ENCODE measurements around the gene NELL1. TPM values are rescaled to one million over a fixed set of nuclear protein-coding genes. Genes with fewer than 3 reads are reported as not detected.

The NELL1 gene
- total and polyA plus RNA-seq, 5 donors from 2014 or later: not detected

DNA sequence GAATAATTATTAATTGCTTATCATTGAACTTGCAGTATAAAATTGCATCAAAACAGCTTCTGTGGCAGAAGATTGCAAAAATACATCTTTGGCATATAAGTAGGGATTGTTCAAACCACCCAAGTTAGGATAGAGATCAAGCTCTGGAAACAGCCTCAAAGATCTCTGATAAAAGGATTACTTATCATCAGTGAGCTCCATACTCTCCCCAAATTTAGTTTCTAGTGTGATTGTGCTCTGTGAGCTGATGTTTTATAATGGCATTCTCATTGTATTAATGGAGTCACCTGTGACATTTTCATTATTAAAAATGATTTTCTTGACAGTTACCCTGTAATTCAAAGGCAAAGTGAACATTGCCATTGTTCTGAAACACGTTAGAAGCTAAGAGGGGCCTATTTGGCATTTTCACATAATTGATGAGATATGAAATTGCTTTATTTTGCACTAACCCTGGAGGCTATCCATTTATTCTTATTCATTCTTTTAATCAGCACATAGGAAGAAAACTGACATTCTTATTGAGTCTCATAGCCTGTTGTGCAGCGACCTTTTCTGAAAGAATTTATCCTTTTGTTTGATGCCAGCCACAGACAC lies 897.2 kb downstream of the NELL1 start:
- Mint-ChIP-seq H3K27me3 (no peaks in the 10 kb centered on the region), H3K4me3 (no peak overlapping the region), H3K9me3 (peaks cover 0 to 24% (median 2%) of the 10 kb centered on the region in 7 donors), H3K36me3 (no peaks in the 10 kb centered on the region), H3K4me1 (no peaks in the 10 kb centered on the region), H3K27ac (no peak overlapping the region)
- no peak overlapping the region for H3K4me3 ChIP-seq (ENCODE audit: low read depth, low read length)
- no peaks in the 10 kb centered on the region for H3K4me1 ChIP-seq (ENCODE audit: control insufficient read depth, insufficient read depth, low read length, poor library complexity, severe bottlenecking)
- DNase-seq (no peak), ATAC-seq (ENCODE audit: low read depth in 2 of 2) (no peak)
- no peaks in the 10 kb centered on the region for H3K27me3 ChIP-seq (ENCODE audit: control insufficient read depth, insufficient read depth, low read length)
- no peaks in the 10 kb centered on the region for H3K9me3 ChIP-seq (ENCODE audit: control insufficient read depth in 2 of 2, low read length in 2 of 2)
- H3K27ac ChIP-seq (ENCODE audit: insufficient read depth, low read length, poor library complexity, severe bottlenecking): no peak overlapping the region
- H3K36me3 ChIP-seq (ENCODE audit: control insufficient read depth, insufficient read depth, low read length): no peaks in the 10 kb centered on the region

DNA sequence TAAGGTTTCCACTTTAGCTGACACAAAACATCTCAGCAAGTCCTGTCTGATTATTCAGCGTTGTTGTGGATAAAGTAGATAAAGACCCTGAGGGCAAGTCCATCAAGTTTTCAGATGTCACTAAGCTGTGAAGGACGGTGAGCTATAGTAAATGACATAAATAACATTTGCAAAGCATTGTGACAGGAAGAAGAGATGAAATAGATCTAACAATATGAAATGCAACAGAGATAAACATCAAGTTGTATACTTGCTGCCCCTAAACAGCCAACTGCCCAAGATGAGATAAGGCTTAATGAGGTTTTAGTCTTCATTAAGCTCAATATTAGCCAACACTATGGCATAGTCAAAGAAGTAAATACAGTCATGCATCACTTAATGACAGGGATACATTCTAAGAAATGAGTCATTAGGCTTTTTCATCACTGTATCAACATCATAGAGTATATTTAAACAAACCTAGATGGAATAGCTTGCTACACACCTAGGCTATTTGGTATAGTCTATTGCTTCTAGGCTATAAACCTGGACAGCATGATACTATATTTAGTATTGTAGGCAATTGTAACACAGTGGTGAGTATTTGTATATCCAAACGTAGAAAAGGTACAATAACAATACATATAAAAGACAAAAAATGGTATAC lies 898.4 kb downstream of the NELL1 start:
- ATAC-seq (ENCODE audit: low read depth in 2 of 2): no peak
- Mint-ChIP-seq H3K4me3 (no peak overlapping the region), H3K4me1 (no peaks in the 10 kb centered on the region), H3K9me3 (peaks cover 0 to 23% (median 2%) of the 10 kb centered on the region in 7 donors), H3K27me3 (no peaks in the 10 kb centered on the region), H3K36me3 (no peaks in the 10 kb centered on the region), H3K27ac (no peak overlapping the region)
- H3K4me3 ChIP-seq (ENCODE audit: low read depth, low read length): no peak overlapping the region
- DNase-seq: no peak
- no peak overlapping the region for H3K27ac ChIP-seq (ENCODE audit: insufficient read depth, low read length, poor library complexity, severe bottlenecking)
- H3K4me1 ChIP-seq (ENCODE audit: control insufficient read depth, insufficient read depth, low read length, poor library complexity, severe bottlenecking): no peaks in the 10 kb centered on the region
- H3K27me3 ChIP-seq (ENCODE audit: control insufficient read depth, insufficient read depth, low read length): no peaks in the 10 kb centered on the region
- no peaks in the 10 kb centered on the region for H3K9me3 ChIP-seq (ENCODE audit: control insufficient read depth in 2 of 2, low read length in 2 of 2)
- no peaks in the 10 kb centered on the region for H3K36me3 ChIP-seq (ENCODE audit: control insufficient read depth, insufficient read depth, low read length)

- H3K4me1 Mint-ChIP-seq: no peaks in the 10 kb centered on the region
- H3K4me1 ChIP-seq (ENCODE audit: control insufficient read depth, insufficient read depth, low read length, poor library complexity, severe bottlenecking): no peaks in the 10 kb centered on the region
- no peak for ATAC-seq (ENCODE audit: low read depth in 2 of 2)
- H3K27me3 ChIP-seq (ENCODE audit: control insufficient read depth, insufficient read depth, low read length): no peaks in the 10 kb centered on the region
- no peak for DNase-seq
- no peak overlapping the region for H3K4me3 ChIP-seq (ENCODE audit: low read depth, low read length)
- peaks cover 0 to 16% (median 2%) of the 10 kb centered on the region in 7 donors for H3K9me3 Mint-ChIP-seq
- H3K27ac ChIP-seq (ENCODE audit: insufficient read depth, low read length, poor library complexity, severe bottlenecking): no peak overlapping the region
- no peaks in the 10 kb centered on the region for H3K36me3 ChIP-seq (ENCODE audit: control insufficient read depth, insufficient read depth, low read length)
- H3K27me3 Mint-ChIP-seq: no peaks in the 10 kb centered on the region
- H3K36me3 Mint-ChIP-seq: no peaks in the 10 kb centered on the region
- H3K27ac Mint-ChIP-seq: no peak overlapping the region
- no peak overlapping the region for H3K4me3 Mint-ChIP-seq
- H3K9me3 ChIP-seq (ENCODE audit: control insufficient read depth in 2 of 2, low read length in 2 of 2): no peaks in the 10 kb centered on the region
Observed at GRCh38 chr11:21572210-21572609, 902.8 kb downstream of the NELL1 start.

GRCh38 chr11:21582791-21583190 lies 913.4 kb downstream of the NELL1 start:
- no peak overlapping the region for H3K27ac Mint-ChIP-seq
- no peaks in the 10 kb centered on the region for H3K4me1 ChIP-seq (ENCODE audit: control insufficient read depth, insufficient read depth, low read length, poor library complexity, severe bottlenecking)
- no peak for ATAC-seq (ENCODE audit: low read depth in 2 of 2)

DNA sequence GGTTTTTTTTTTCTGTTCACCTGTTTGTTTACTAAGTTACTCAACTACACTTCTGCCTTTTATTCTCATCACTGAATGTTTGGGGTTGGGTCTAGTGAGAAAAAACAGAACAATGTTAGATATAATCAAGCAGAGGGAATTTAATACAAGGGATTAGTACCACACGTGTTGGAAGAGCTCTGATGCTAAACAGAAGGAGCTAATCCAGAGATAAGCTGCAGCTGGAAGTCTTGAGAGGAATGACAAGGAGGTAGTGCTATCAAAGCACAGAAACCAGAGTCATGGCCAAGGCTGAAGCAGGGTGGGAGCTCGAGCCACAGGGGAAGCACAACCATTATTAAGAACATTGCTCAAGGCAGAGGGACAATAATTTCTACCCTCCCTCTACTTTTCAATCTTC lies 919.4 kb downstream of the NELL1 start:
- Histone ChIP-seq H3K9me3 (ENCODE audit: control insufficient read depth in 2 of 2, low read length in 2 of 2) (no peaks in the 10 kb centered on the region), H3K36me3 (ENCODE audit: control insufficient read depth, insufficient read depth, low read length) (no peaks in the 10 kb centered on the region), H3K27ac (ENCODE audit: insufficient read depth, low read length, poor library complexity, severe bottlenecking) (no peak overlapping the region), H3K27me3 (ENCODE audit: control insufficient read depth, insufficient read depth, low read length) (no peaks in the 10 kb centered on the region), H3K4me1 (ENCODE audit: control insufficient read depth, insufficient read depth, low read length, poor library complexity, severe bottlenecking) (no peaks in the 10 kb centered on the region), H3K4me3 (ENCODE audit: low read depth, low read length) (no peak overlapping the region)
- DNase-seq: no peak
- Mint-ChIP-seq H3K4me3 (no peak overlapping the region), H3K9me3 (peaks cover 0 to 24% (median 12%) of the 10 kb centered on the region in 7 donors), H3K27ac (no peak overlapping the region), H3K4me1 (no peaks in the 10 kb centered on the region), H3K36me3 (no peaks in the 10 kb centered on the region), H3K27me3 (no peaks in the 10 kb centered on the region)
- no peak for ATAC-seq (ENCODE audit: low read depth in 2 of 2)

More at GRCh38 chr11:21582791-21583190, 913.4 kb downstream of the NELL1 start:
- H3K4me3 ChIP-seq (ENCODE audit: low read depth, low read length): no peak overlapping the region
- Mint-ChIP-seq H3K4me1 (no peaks in the 10 kb centered on the region), H3K36me3 (no peaks in the 10 kb centered on the region), H3K4me3 (no peak overlapping the region), H3K9me3 (peaks cover 0 to 19% (median 5%) of the 10 kb centered on the region in 7 donors), H3K27me3 (no peaks in the 10 kb centered on the region)
- no peak overlapping the region for H3K27ac ChIP-seq (ENCODE audit: insufficient read depth, low read length, poor library complexity, severe bottlenecking)
- DNase-seq: no peak
- no peaks in the 10 kb centered on the region for H3K27me3 ChIP-seq (ENCODE audit: control insufficient read depth, insufficient read depth, low read length)
- H3K36me3 ChIP-seq (ENCODE audit: control insufficient read depth, insufficient read depth, low read length): no peaks in the 10 kb centered on the region
- H3K9me3 ChIP-seq (ENCODE audit: control insufficient read depth in 2 of 2, low read length in 2 of 2): no peaks in the 10 kb centered on the region

- Histone ChIP-seq H3K27ac (ENCODE audit: insufficient read depth, low read length, poor library complexity, severe bottlenecking) (no peak overlapping the region), H3K27me3 (ENCODE audit: control insufficient read depth, insufficient read depth, low read length) (no peaks in the 10 kb centered on the region), H3K4me1 (ENCODE audit: control insufficient read depth, insufficient read depth, low read length, poor library complexity, severe bottlenecking) (no peaks in the 10 kb centered on the region), H3K9me3 (ENCODE audit: control insufficient read depth in 2 of 2, low read length in 2 of 2) (no peaks in the 10 kb centered on the region), H3K4me3 (ENCODE audit: low read depth, low read length) (no peak overlapping the region), H3K36me3 (ENCODE audit: control insufficient read depth, insufficient read depth, low read length) (no peaks in the 10 kb centered on the region)
- no peaks in the 10 kb centered on the region for H3K27me3 Mint-ChIP-seq
- H3K27ac Mint-ChIP-seq: no peak overlapping the region
- no peaks in the 10 kb centered on the region for H3K4me1 Mint-ChIP-seq
- H3K4me3 Mint-ChIP-seq: no peak overlapping the region
- H3K9me3 Mint-ChIP-seq: peaks cover 0 to 12% (median 1%) of the 10 kb centered on the region in 7 donors
- ATAC-seq (ENCODE audit: low read depth in 2 of 2) (no peak), DNase-seq (no peak)
- no peaks in the 10 kb centered on the region for H3K36me3 Mint-ChIP-seq
Observed at GRCh38 chr11:21602699-21603098, 933.3 kb downstream of the NELL1 start.

GRCh38 chr11:21603886-21604285 lies 934.5 kb downstream of the NELL1 start:
- Histone ChIP-seq H3K9me3 (ENCODE audit: control insufficient read depth in 2 of 2, low read length in 2 of 2) (no peaks in the 10 kb centered on the region), H3K27ac (ENCODE audit: insufficient read depth, low read length, poor library complexity, severe bottlenecking) (no peak overlapping the region), H3K4me3 (ENCODE audit: low read depth, low read length) (no peak overlapping the region), H3K4me1 (ENCODE audit: control insufficient read depth, insufficient read depth, low read length, poor library complexity, severe bottlenecking) (no peaks in the 10 kb centered on the region), H3K27me3 (ENCODE audit: control insufficient read depth, insufficient read depth, low read length) (no peaks in the 10 kb centered on the region), H3K36me3 (ENCODE audit: control insufficient read depth, insufficient read depth, low read length) (no peaks in the 10 kb centered on the region)
- no peak for ATAC-seq (ENCODE audit: low read depth in 2 of 2)
- Mint-ChIP-seq H3K27me3 (no peaks in the 10 kb centered on the region), H3K4me3 (no peak overlapping the region), H3K36me3 (no peaks in the 10 kb centered on the region), H3K9me3 (peaks cover 0 to 9% (median 1%) of the 10 kb centered on the region in 7 donors), H3K27ac (no peak overlapping the region), H3K4me1 (no peaks in the 10 kb centered on the region)
- DNase-seq: no peak

- Histone ChIP-seq H3K27me3 (ENCODE audit: control insufficient read depth, insufficient read depth, low read length) (no peaks in the 10 kb centered on the region), H3K27ac (ENCODE audit: insufficient read depth, low read length, poor library complexity, severe bottlenecking) (no peak overlapping the region), H3K36me3 (ENCODE audit: control insufficient read depth, insufficient read depth, low read length) (no peaks in the 10 kb centered on the region), H3K4me1 (ENCODE audit: control insufficient read depth, insufficient read depth, low read length, poor library complexity, severe bottlenecking) (no peaks in the 10 kb centered on the region), H3K9me3 (ENCODE audit: control insufficient read depth in 2 of 2, low read length in 2 of 2) (no peaks in the 10 kb centered on the region), H3K4me3 (ENCODE audit: low read depth, low read length) (no peak overlapping the region)
- DNase-seq: no peak
- Mint-ChIP-seq H3K4me3 (no peak overlapping the region), H3K36me3 (no peaks in the 10 kb centered on the region), H3K27me3 (no peaks in the 10 kb centered on the region), H3K9me3 (peaks cover 0 to 9% (median 3%) of the 10 kb centered on the region in 7 donors), H3K27ac (no peak overlapping the region), H3K4me1 (no peaks in the 10 kb centered on the region)
- ATAC-seq (ENCODE audit: low read depth in 2 of 2): no peak
Observed at GRCh38 chr11:21604564-21604963, 935.2 kb downstream of the NELL1 start.
